ENCODE data around the gene CAPZB. TPM values are rescaled to one million over a fixed set of nuclear protein-coding genes. Genes with fewer than 3 reads are reported as not detected.
"Not testable (repeated sequence)": the region's sequence is repeated elsewhere in the genome, so short reads cannot be mapped to it uniquely, and the experiment has no call there.

Gene CAPZB
- polyA plus RNA-seq, 1 donor from 2014 or later = 159 TPM

GRCh38 chr1:19512545-19512944 is 27.2 kb upstream of the CAPZB start:
- H3K36me3 ChIP-seq (ENCODE audit: insufficient read depth, low read length) = no peaks in the 10 kb centered on the region
- no peak overlapping the region for H2AFZ ChIP-seq (ENCODE audit: low read depth, low read length)
- no peak overlapping the region for H3K4me2 ChIP-seq (ENCODE audit: low read length)
- no peak overlapping the region for H3K9ac ChIP-seq (ENCODE audit: low read length)
- no peaks in the 10 kb centered on the region for H3K27me3 ChIP-seq (ENCODE audit: insufficient read depth, low read depth, low read length)
- no peaks in the 10 kb centered on the region for H3K9me3 ChIP-seq (ENCODE audit: low read length)
- no peaks in the 10 kb centered on the region for H3K79me2 ChIP-seq (replicated peaks; ENCODE audit: insufficient read depth, low read length)
- H3K27ac ChIP-seq (ENCODE audit: low read length) = no peak overlapping the region
- TF ChIP-seq EP300 (conservative IDR thresholded peaks at IDR 0.05; ENCODE audit: poor library complexity, severe bottlenecking) = no peak
- TF ChIP-seq SMC3 (conservative IDR thresholded peaks at IDR 0.05; ENCODE audit: poor library complexity) = no peak
- TF ChIP-seq EZH2 (IDR thresholded peaks at IDR 0.05; ENCODE audit: borderline replicate concordance, insufficient read depth, low read length, poor library complexity, severe bottlenecking) = no peak
- TF ChIP-seq, protein P1, sequence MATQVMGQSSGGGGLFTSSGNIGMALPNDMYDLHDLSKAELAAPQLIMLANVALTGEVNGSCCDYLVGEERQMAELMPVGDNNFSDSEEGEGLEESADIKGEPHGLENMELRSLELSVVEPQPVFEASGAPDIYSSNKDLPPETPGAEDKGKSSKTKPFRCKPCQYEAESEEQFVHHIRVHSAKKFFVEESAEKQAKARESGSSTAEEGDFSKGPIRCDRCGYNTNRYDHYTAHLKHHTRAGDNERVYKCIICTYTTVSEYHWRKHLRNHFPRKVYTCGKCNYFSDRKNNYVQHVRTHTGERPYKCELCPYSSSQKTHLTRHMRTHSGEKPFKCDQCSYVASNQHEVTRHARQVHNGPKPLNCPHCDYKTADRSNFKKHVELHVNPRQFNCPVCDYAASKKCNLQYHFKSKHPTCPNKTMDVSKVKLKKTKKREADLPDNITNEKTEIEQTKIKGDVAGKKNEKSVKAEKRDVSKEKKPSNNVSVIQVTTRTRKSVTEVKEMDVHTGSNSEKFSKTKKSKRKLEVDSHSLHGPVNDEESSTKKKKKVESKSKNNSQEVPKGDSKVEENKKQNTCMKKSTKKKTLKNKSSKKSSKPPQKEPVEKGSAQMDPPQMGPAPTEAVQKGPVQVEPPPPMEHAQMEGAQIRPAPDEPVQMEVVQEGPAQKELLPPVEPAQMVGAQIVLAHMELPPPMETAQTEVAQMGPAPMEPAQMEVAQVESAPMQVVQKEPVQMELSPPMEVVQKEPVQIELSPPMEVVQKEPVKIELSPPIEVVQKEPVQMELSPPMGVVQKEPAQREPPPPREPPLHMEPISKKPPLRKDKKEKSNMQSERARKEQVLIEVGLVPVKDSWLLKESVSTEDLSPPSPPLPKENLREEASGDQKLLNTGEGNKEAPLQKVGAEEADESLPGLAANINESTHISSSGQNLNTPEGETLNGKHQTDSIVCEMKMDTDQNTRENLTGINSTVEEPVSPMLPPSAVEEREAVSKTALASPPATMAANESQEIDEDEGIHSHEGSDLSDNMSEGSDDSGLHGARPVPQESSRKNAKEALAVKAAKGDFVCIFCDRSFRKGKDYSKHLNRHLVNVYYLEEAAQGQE (IDR thresholded peaks at IDR 0.05; ENCODE audit: borderline replicate concordance) = no peak
- TF ChIP-seq TAF1 (IDR thresholded peaks at IDR 0.05; ENCODE audit: low read depth) = no peak
- TF ChIP-seq, protein P2, sequence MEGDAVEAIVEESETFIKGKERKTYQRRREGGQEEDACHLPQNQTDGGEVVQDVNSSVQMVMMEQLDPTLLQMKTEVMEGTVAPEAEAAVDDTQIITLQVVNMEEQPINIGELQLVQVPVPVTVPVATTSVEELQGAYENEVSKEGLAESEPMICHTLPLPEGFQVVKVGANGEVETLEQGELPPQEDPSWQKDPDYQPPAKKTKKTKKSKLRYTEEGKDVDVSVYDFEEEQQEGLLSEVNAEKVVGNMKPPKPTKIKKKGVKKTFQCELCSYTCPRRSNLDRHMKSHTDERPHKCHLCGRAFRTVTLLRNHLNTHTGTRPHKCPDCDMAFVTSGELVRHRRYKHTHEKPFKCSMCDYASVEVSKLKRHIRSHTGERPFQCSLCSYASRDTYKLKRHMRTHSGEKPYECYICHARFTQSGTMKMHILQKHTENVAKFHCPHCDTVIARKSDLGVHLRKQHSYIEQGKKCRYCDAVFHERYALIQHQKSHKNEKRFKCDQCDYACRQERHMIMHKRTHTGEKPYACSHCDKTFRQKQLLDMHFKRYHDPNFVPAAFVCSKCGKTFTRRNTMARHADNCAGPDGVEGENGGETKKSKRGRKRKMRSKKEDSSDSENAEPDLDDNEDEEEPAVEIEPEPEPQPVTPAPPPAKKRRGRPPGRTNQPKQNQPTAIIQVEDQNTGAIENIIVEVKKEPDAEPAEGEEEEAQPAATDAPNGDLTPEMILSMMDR (IDR thresholded peaks at IDR 0.05; ENCODE audit: poor library complexity, severe bottlenecking) = no peak
- no peak for TF ChIP-seq MXI1 (conservative IDR thresholded peaks at IDR 0.05; ENCODE audit: poor library complexity, severe bottlenecking)
- TF ChIP-seq POLR2AphosphoS5 (IDR thresholded peaks at IDR 0.05) = no peak
- TF ChIP-seq RAD21 (conservative IDR thresholded peaks at IDR 0.05) = no peak
- no peaks in the 10 kb centered on the region for H3F3A ChIP-seq (ENCODE audit: insufficient read depth, low read length, poor library complexity, severe bottlenecking)
- H3K9me2 ChIP-seq (ENCODE audit: insufficient read depth, low read length) = no peaks in the 10 kb centered on the region
- H4K20me1 ChIP-seq (ENCODE audit: insufficient read depth) = no peaks in the 10 kb centered on the region
- no peak overlapping the region for H3K4me3 ChIP-seq (ENCODE audit: low read length)

- no peak for TF ChIP-seq EP300 (conservative IDR thresholded peaks at IDR 0.05; ENCODE audit: poor library complexity, severe bottlenecking)
- no peak for TF ChIP-seq POLR2AphosphoS5 (IDR thresholded peaks at IDR 0.05)
- TF ChIP-seq MXI1 (conservative IDR thresholded peaks at IDR 0.05; ENCODE audit: poor library complexity, severe bottlenecking) = no peak
- TF ChIP-seq, protein P2 (IDR thresholded peaks at IDR 0.05; ENCODE audit: poor library complexity, severe bottlenecking) = no peak
- TF ChIP-seq, protein P1 (IDR thresholded peaks at IDR 0.05; ENCODE audit: borderline replicate concordance) = no peak
- Histone ChIP-seq H3K79me2 (replicated peaks; ENCODE audit: insufficient read depth, low read length) (no peaks in the 10 kb centered on the region), H3K4me3 (ENCODE audit: low read length) (no peak overlapping the region), H3K36me3 (ENCODE audit: insufficient read depth, low read length) (no peaks in the 10 kb centered on the region), H3K27ac (ENCODE audit: low read length) (no peak overlapping the region), H3K4me2 (ENCODE audit: low read length) (no peak overlapping the region), H2AFZ (ENCODE audit: low read depth, low read length) (no peak overlapping the region), H3F3A (ENCODE audit: insufficient read depth, low read length, poor library complexity, severe bottlenecking) (no peaks in the 10 kb centered on the region), H3K9me3 (ENCODE audit: low read length) (no peaks in the 10 kb centered on the region), H3K9ac (ENCODE audit: low read length) (no peak overlapping the region), H4K20me1 (ENCODE audit: insufficient read depth) (no peaks in the 10 kb centered on the region), H3K27me3 (ENCODE audit: insufficient read depth, low read depth, low read length) (no peaks in the 10 kb centered on the region), H3K9me2 (ENCODE audit: insufficient read depth, low read length) (no peaks in the 10 kb centered on the region)
Measured at GRCh38 chr1:19511116-19511515, 25.8 kb upstream of the CAPZB start.

GRCh38 chr1:19509647-19510046 is 24.3 kb upstream of the CAPZB start:
- not testable (repeated sequence) for H3K4me2 ChIP-seq (ENCODE audit: low read length); H3K4me3 ChIP-seq (ENCODE audit: low read length); H3K9me2 ChIP-seq (ENCODE audit: insufficient read depth, low read length); H3K9me3 ChIP-seq (ENCODE audit: low read length); H3K79me2 ChIP-seq (replicated peaks; ENCODE audit: insufficient read depth, low read length); H3K27me3 ChIP-seq (ENCODE audit: insufficient read depth, low read depth, low read length); H3K9ac ChIP-seq (ENCODE audit: low read length); H3K27ac ChIP-seq (ENCODE audit: low read length); H3K36me3 ChIP-seq (ENCODE audit: insufficient read depth, low read length); H3F3A ChIP-seq (ENCODE audit: insufficient read depth, low read length, poor library complexity, severe bottlenecking); H2AFZ ChIP-seq (ENCODE audit: low read depth, low read length); H4K20me1 ChIP-seq (ENCODE audit: insufficient read depth)
